Hepatocyte (in vitro differentiated cells): ENCODE data around the gene PLD1. TPM values are rescaled to one million over a fixed set of nuclear protein-coding genes. Genes with fewer than 3 reads are reported as not detected.
A peak's percentile ranks its signal among the peaks of the same experiment; 100 is the strongest.

Source experiments
- DNase-seq: peaks from one replicate; pipeline ENCODE4 v3.0.0-alpha.2; 2016; ENCODE audit warnings: low spot score
- H2AFZ ChIP-seq: fragments of 200-600 bp; sonication (generic); 2 replicates; pipeline ENCODE4 v1.6.0; 2016; ENCODE audit warnings: antibody characterized with exemption, mild to moderate bottlenecking
- H3K27ac ChIP-seq: fragments of 200-600 bp; sonication (generic); 2 replicates; pipeline ENCODE4 v1.5.1; 2016; ENCODE audit warnings: mild to moderate bottlenecking
- H3K27me3 ChIP-seq: fragments of 200-600 bp; sonication (generic); 2 replicates; pipeline ENCODE4 v1.6.1; 2016
- H3K36me3 ChIP-seq: fragments of 200-600 bp; sonication (generic); replicated peaks from 2 replicates; pipeline ENCODE4 v1.5.1; 2016; ENCODE audit warnings: low read depth; ENCODE audit not compliant: insufficient read depth
- H3K4me1 ChIP-seq: fragments of 200-600 bp; sonication (generic); 2 replicates; pipeline ENCODE4 v1.5.1; 2016; ENCODE audit warnings: mild to moderate bottlenecking, moderate library complexity; ENCODE audit not compliant: insufficient read depth
- H3K4me2 ChIP-seq: fragments of 200-600 bp; sonication (generic); 2 replicates; pipeline ENCODE4 v1.6.0; 2016
- H3K4me3 ChIP-seq: fragments of 200-600 bp; sonication (generic); 2 replicates; pipeline ENCODE4 v1.5.1; 2016; ENCODE audit warnings: mild to moderate bottlenecking
- H3K79me2 ChIP-seq: fragments of 200-600 bp; sonication (generic); 2 replicates; pipeline ENCODE4 v1.6.0; 2017; ENCODE audit warnings: mild to moderate bottlenecking
- H3K9me2 ChIP-seq: fragments of 200-600 bp; sonication (generic); replicated peaks from 2 replicates; pipeline ENCODE4 v1.6.0; 2017; ENCODE audit warnings: mild to moderate bottlenecking; ENCODE audit not compliant: insufficient read depth
- H3K9me3 ChIP-seq: fragments of 200-600 bp; sonication (generic); 2 replicates; pipeline ENCODE4 v1.5.1; 2016; ENCODE audit warnings: low read depth, mild to moderate bottlenecking
- H4K20me1 ChIP-seq: fragments of 200-600 bp; sonication (generic); 2 replicates; pipeline ENCODE4 v1.6.0; 2016; ENCODE audit warnings: mild to moderate bottlenecking; ENCODE audit not compliant: insufficient read depth, poor library complexity, severe bottlenecking
- CTCF ChIP-seq: fragments of 200-600 bp; sonication (generic); IDR thresholded peaks from 2 replicates; pipeline ENCODE4 v1.5.1; 2016; ENCODE audit warnings: antibody characterized with exemption, mild to moderate bottlenecking; ENCODE audit not compliant: poor library complexity
- EZH2 ChIP-seq: fragments of 200-600 bp; sonication (generic); IDR thresholded peaks from 2 replicates; pipeline ENCODE4 v1.6.1; 2016; ENCODE audit warnings: antibody characterized with exemption, mild to moderate bottlenecking, borderline replicate concordance
- EZH2phosphoT487 ChIP-seq: fragments of 200-600 bp; sonication (generic); IDR thresholded peaks from one replicate; pipeline ENCODE4 v1.6.1; 2018; ENCODE audit warnings: antibody characterized with exemption, mild to moderate bottlenecking, low read depth, moderate library complexity; ENCODE audit not compliant: unreplicated experiment, severe bottlenecking
- whole genome bisulfite sequencing: methylation state at CpG from one replicate; pipeline ENCODE4 v1.1.6; 2016; ENCODE audit warnings: low lambda C conversion rate; ENCODE audit errors: missing lambda C conversion rate; 5-methylcytosine and 5-hydroxymethylcytosine counted together
- polyA plus RNA-seq: library from polyadenylated mRNA; unstranded; fragments of >200 nt; fragmentation: Nextera tagmentation; extraction: Ambion mirVana; gene quantifications from 2 replicates; pipeline ENCODE4 v1.2.1, GENCODE V29; 2016
- total RNA-seq: library from RNA; depleted of rRNA; stranded (reverse); fragments of >200 nt; gene quantifications from 2 replicates; pipeline ENCODE4 v1.2.3, GENCODE V29; 2014

Gene PLD1
- total and polyA plus RNA-seq, 2 experiments from 2014 or later: 29.4 to 71.1 TPM

GRCh38 chr3:171812811-171813210 is 2.5 kb upstream of the PLD1 start:
- no peak for TF ChIP-seq CTCF
- no peak for TF ChIP-seq EZH2
- TF ChIP-seq EZH2phosphoT487: no peak
- Histone ChIP-seq H3K36me3 (no peaks in the 10 kb centered on the region), H3K79me2 (peaks cover 3% of the 10 kb centered on the region), H2AFZ (no peak overlapping the region), H3K4me2 (no peak overlapping the region), H3K27ac (peak overlapping the region; percentile 96), H3K27me3 (no peaks in the 10 kb centered on the region), H3K4me3 (no peak overlapping the region), H4K20me1 (no peaks in the 10 kb centered on the region), H3K9me3 (no peaks in the 10 kb centered on the region), H3K4me1 (peaks cover 10% of the 10 kb centered on the region), H3K9me2 (no peaks in the 10 kb centered on the region)
- 91% methylated on average over 2 of the region's 2 CpGs for WGBS
- DNase-seq: no peak

GRCh38 chr3:171811913-171812335 is 1.6 kb upstream of the PLD1 start:
- H4K20me1 ChIP-seq: no peaks in the 10 kb centered on the region
- TF ChIP-seq CTCF (no peak), EZH2phosphoT487 (no peak), EZH2 (no peak)
- peak overlapping the region; percentile 96 for H3K27ac ChIP-seq
- H3K79me2 ChIP-seq: peaks cover 10% of the 10 kb centered on the region
- WGBS: 79% methylated on average over 9 of the region's 9 CpGs
- H3K4me2 ChIP-seq: no peak overlapping the region
- no peaks in the 10 kb centered on the region for H3K27me3 ChIP-seq
- no peak overlapping the region for H2AFZ ChIP-seq
- H3K36me3 ChIP-seq: no peaks in the 10 kb centered on the region
- peaks cover 13% of the 10 kb centered on the region for H3K4me1 ChIP-seq
- no peaks in the 10 kb centered on the region for H3K9me2 ChIP-seq
- peak; percentile 40 for DNase-seq
- no peaks in the 10 kb centered on the region for H3K9me3 ChIP-seq
- no peak overlapping the region for H3K4me3 ChIP-seq

- peak overlapping the region; percentile 89 for H3K4me2 ChIP-seq
- H3K4me3 ChIP-seq: no peak overlapping the region
- H3K79me2 ChIP-seq: peaks cover 10% of the 10 kb centered on the region
Measured at GRCh38 chr3:171811295-171811912, 1.1 kb upstream of the PLD1 start.

More at GRCh38 chr3:171811295-171811912, 1.1 kb upstream of the PLD1 start:
- 52% methylated on average over 4 of the region's 4 CpGs for WGBS
- Histone ChIP-seq H3K36me3 (no peaks in the 10 kb centered on the region), H3K27ac (peak overlapping the region; percentile 96), H3K9me3 (no peaks in the 10 kb centered on the region), H3K27me3 (no peaks in the 10 kb centered on the region), H2AFZ (no peak overlapping the region), H4K20me1 (no peaks in the 10 kb centered on the region), H3K9me2 (no peaks in the 10 kb centered on the region), H3K4me1 (peaks cover 17% of the 10 kb centered on the region)
- TF ChIP-seq CTCF (no peak), EZH2 (no peak), EZH2phosphoT487 (no peak)
- peak; percentile 83 for DNase-seq
